Measurements from ENCODE around the gene AFF1. TPM values are rescaled to one million over a fixed set of nuclear protein-coding genes. Genes with fewer than 3 reads are reported as not detected.

Gene AFF1
- total RNA-seq, 1 experiment from 2014 or later, result 93.4 TPM

GRCh38 chr4:86891762-86892635 is 42.8 kb upstream of the AFF1 start, which contains the start of gene C4orf36 (continued):
- TF ChIP-seq ZNF416 (CRISPR knock-in tag; IDR thresholded peaks at IDR 0.05) (no peak), CTCF (IDR thresholded peaks at IDR 0.05) (no peak), JAZF1 (CRISPR knock-in tag; IDR thresholded peaks at IDR 0.05) (no peak), FOXP4 (CRISPR knock-in tag; IDR thresholded peaks at IDR 0.05) (peak; percentile 88), KAT7 (CRISPR knock-in tag; IDR thresholded peaks at IDR 0.05; ENCODE audit: borderline replicate concordance) (peak; percentile 69; the same call in 1 of the 2 replicates), NR2C2 (CRISPR knock-in tag; IDR thresholded peaks at IDR 0.05) (no peak; the same call in 1 of the 2 replicates), ZNF396 (CRISPR knock-in tag; IDR thresholded peaks at IDR 0.05; ENCODE audit: borderline replicate concordance) (no peak), IRF2 (CRISPR knock-in tag; IDR thresholded peaks at IDR 0.05; ENCODE audit: borderline replicate concordance, low read depth) (no peak), E2F4 (CRISPR knock-in tag; IDR thresholded peaks at IDR 0.05; ENCODE audit: borderline replicate concordance, low read depth) (peak; percentile 80; the same call in 1 of the 2 replicates), ZNF232 (CRISPR knock-in tag; IDR thresholded peaks at IDR 0.05) (peak; percentile 46; the same call in 1 of the 2 replicates), HMGA2 (CRISPR knock-in tag; IDR thresholded peaks at IDR 0.05) (no peak), OVOL2 (CRISPR knock-in tag; IDR thresholded peaks at IDR 0.05; ENCODE audit: borderline replicate concordance) (no peak), MLX (CRISPR knock-in tag; IDR thresholded peaks at IDR 0.05) (no peak), ZNF425 (CRISPR knock-in tag; conservative IDR thresholded peaks at IDR 0.05) (no peak), MAX (CRISPR knock-in tag; IDR thresholded peaks at IDR 0.05) (peak; percentile 94), ATF2 (CRISPR knock-in tag; IDR thresholded peaks at IDR 0.05; ENCODE audit: borderline replicate concordance, low read depth) (0 out of 2 replicates have a peak, but pooled peaks have one; percentile 28), CREB1 (CRISPR knock-in tag; IDR thresholded peaks at IDR 0.05) (peak; percentile 31; the same call in 1 of the 2 replicates), ATF6 (CRISPR knock-in tag; IDR thresholded peaks at IDR 0.05) (no peak), FOXP1 (CRISPR knock-in tag; IDR thresholded peaks at IDR 0.05; ENCODE audit: borderline replicate concordance) (peak; percentile 94; the same call in 1 of the 2 replicates), FOXK1 (CRISPR knock-in tag; IDR thresholded peaks at IDR 0.05) (peak; percentile 79), ESRRA (CRISPR knock-in tag; IDR thresholded peaks at IDR 0.05; ENCODE audit: borderline replicate concordance) (peak; percentile 94), IRF1 (CRISPR knock-in tag; IDR thresholded peaks at IDR 0.05) (no peak), ETV6 (CRISPR knock-in tag; IDR thresholded peaks at IDR 0.05) (peak; percentile 79; the same call in 1 of the 2 replicates), GABPB1 (CRISPR knock-in tag; IDR thresholded peaks at IDR 0.05) (no peak), ATF3 (CRISPR knock-in tag; conservative IDR thresholded peaks at IDR 0.05) (no peak)

All from WTC11 (cell line).